Fibroblast of skin of left biceps (primary cell): Measurements from ENCODE around the gene SRRM1.
"Not testable (repeated sequence)": the region's sequence is repeated elsewhere in the genome, so short reads cannot be mapped to it uniquely, and the experiment has no call there.

Experiments used
- DNase-seq, 2 experiments: peaks; one replicate each; pipeline ENCODE4 v3.0.0-alpha.2; 2013; ENCODE audit warnings: low read depth in 2 of 2

SRRM1 gene

GRCh38 chr1:24644100-24644384 lies 940 bp downstream of the SRRM1 start:
- DNase-seq = no peak

- no peak for DNase-seq
Measured at GRCh38 chr1:24648919-24649318, 5.8 kb downstream of the SRRM1 start.

GRCh38 chr1:24652382-24652781 lies 9.3 kb downstream of the SRRM1 start:
- DNase-seq = no peak

GRCh38 chr1:24654010-24654409 lies 10.9 kb downstream of the SRRM1 start:
- DNase-seq = no peak

- DNase-seq = no peak
Measured at GRCh38 chr1:24656046-24656445, 12.9 kb downstream of the SRRM1 start.

- no peak for DNase-seq
Measured at GRCh38 chr1:24657781-24658180, 14.7 kb downstream of the SRRM1 start.

- no peak for DNase-seq
Measured at GRCh38 chr1:24659166-24659904, 16.2 kb downstream of the SRRM1 start.

GRCh38 chr1:24659993-24660665 lies 17.0 kb downstream of the SRRM1 start:
- no peak for DNase-seq

- no peak for DNase-seq
Measured at GRCh38 chr1:24664507-24665033, 21.5 kb downstream of the SRRM1 start.

GRCh38 chr1:24666794-24667193 lies 23.7 kb downstream of the SRRM1 start:
- no peak for DNase-seq

GRCh38 chr1:24671372-24671771 lies 28.3 kb downstream of the SRRM1 start:
- DNase-seq = not testable (repeated sequence)

GRCh38 chr1:24672686-24673085 lies 29.6 kb downstream of the SRRM1 start:
- DNase-seq = not testable (repeated sequence)

GRCh38 chr1:24673341-24673740 lies 30.2 kb downstream of the SRRM1 start:
- no peak for DNase-seq

GRCh38 chr1:24678421-24678820 lies 35.3 kb downstream of the SRRM1 start:
- not testable (repeated sequence) for DNase-seq

GRCh38 chr1:24679725-24680124 lies 36.6 kb downstream of the SRRM1 start:
- DNase-seq = no peak

GRCh38 chr1:24683713-24684162 lies 40.6 kb downstream of the SRRM1 start:
- peak; percentile 75 to 79 for DNase-seq

- DNase-seq = no peak
Measured at GRCh38 chr1:24688033-24688432, 44.9 kb downstream of the SRRM1 start.

- no peak for DNase-seq
Measured at GRCh38 chr1:24688621-24689195, 45.6 kb downstream of the SRRM1 start.

GRCh38 chr1:24691051-24691450 lies 47.9 kb downstream of the SRRM1 start:
- DNase-seq = no peak

GRCh38 chr1:24692351-24692980 lies 49.4 kb downstream of the SRRM1 start:
- DNase-seq = no peak

- DNase-seq = no peak
Measured at GRCh38 chr1:24693827-24694379, 50.8 kb downstream of the SRRM1 start.

- DNase-seq = no peak
Measured at GRCh38 chr1:24694380-24694843, 51.3 kb downstream of the SRRM1 start.
